HG03060 (cell line): ENCODE data around the gene TMEM170A.
A peak's percentile ranks its signal among the peaks of the same experiment; 100 is the strongest.
"Not testable (repeated sequence)": the region's sequence is repeated elsewhere in the genome, so short reads cannot be mapped to it uniquely, and the experiment has no call there.

ENCODE experiments used
- ATAC-seq: cut with Tn5 transposase; IDR thresholded peaks from one replicate; pipeline ENCODE4 v1.9.1; 2021; ENCODE audit warnings: low read depth, moderate number of reproducible peaks; ENCODE audit not compliant: unreplicated experiment

TMEM170A gene

GRCh38 chr16:75456971-75457370, 7.5 kb downstream of the TMEM170A start:
- ATAC-seq, result no peak

GRCh38 chr16:75456486-75456885, 8.0 kb downstream of the TMEM170A start:
- not testable (repeated sequence) for ATAC-seq

GRCh38 chr16:75455677-75456076, 8.8 kb downstream of the TMEM170A start:
- no peak for ATAC-seq

GRCh38 chr16:75452464-75453190, 11.9 kb downstream of the TMEM170A start:
- no peak for ATAC-seq

- ATAC-seq, result no peak
Measured at GRCh38 chr16:75446416-75446815, 18.1 kb downstream of the TMEM170A start.

- no peak for ATAC-seq
Measured at GRCh38 chr16:75445298-75445697, 19.2 kb downstream of the TMEM170A start.

GRCh38 chr16:75443298-75443697, 21.2 kb downstream of the TMEM170A start:
- ATAC-seq, result no peak

- peak; percentile 61 for ATAC-seq
Measured at GRCh38 chr16:75433732-75434413, 30.6 kb downstream of the TMEM170A start.

- ATAC-seq, result peak; percentile 84
Measured at GRCh38 chr16:75432828-75433731, 31.4 kb downstream of the TMEM170A start, which contains the start of gene CFDP1. Gene CFDP1, minus strand, starts transcription at chr16:75433503. Its CDS starts 151 bp downstream, at chr16:75433352.

- ATAC-seq, result no peak
Measured at GRCh38 chr16:75429621-75430403, 34.7 kb downstream of the TMEM170A start.

GRCh38 chr16:75426524-75426923, 38.0 kb downstream of the TMEM170A start:
- ATAC-seq, result not testable (repeated sequence)

- ATAC-seq, result not testable (repeated sequence)
Measured at GRCh38 chr16:75424105-75424762, 40.3 kb downstream of the TMEM170A start.

- ATAC-seq, result no peak
Measured at GRCh38 chr16:75423723-75424104, 40.8 kb downstream of the TMEM170A start.

GRCh38 chr16:75421820-75422126, 42.7 kb downstream of the TMEM170A start:
- no peak for ATAC-seq

GRCh38 chr16:75420987-75421819, 43.3 kb downstream of the TMEM170A start:
- no peak for ATAC-seq

GRCh38 chr16:75416904-75417565, 47.5 kb downstream of the TMEM170A start:
- ATAC-seq, result no peak

GRCh38 chr16:75415169-75415905, 49.2 kb downstream of the TMEM170A start:
- ATAC-seq, result no peak

GRCh38 chr16:75413951-75414350, 50.5 kb downstream of the TMEM170A start:
- ATAC-seq, result no peak
